Measurements from ENCODE around the gene FAM89B. TPM values are rescaled to one million over a fixed set of nuclear protein-coding genes. Genes with fewer than 3 reads are reported as not detected.
"Not testable (repeated sequence)": the region's sequence is repeated elsewhere in the genome, so short reads cannot be mapped to it uniquely, and the experiment has no call there.

FAM89B gene
- total RNA-seq = 22.3 TPM

DNA sequence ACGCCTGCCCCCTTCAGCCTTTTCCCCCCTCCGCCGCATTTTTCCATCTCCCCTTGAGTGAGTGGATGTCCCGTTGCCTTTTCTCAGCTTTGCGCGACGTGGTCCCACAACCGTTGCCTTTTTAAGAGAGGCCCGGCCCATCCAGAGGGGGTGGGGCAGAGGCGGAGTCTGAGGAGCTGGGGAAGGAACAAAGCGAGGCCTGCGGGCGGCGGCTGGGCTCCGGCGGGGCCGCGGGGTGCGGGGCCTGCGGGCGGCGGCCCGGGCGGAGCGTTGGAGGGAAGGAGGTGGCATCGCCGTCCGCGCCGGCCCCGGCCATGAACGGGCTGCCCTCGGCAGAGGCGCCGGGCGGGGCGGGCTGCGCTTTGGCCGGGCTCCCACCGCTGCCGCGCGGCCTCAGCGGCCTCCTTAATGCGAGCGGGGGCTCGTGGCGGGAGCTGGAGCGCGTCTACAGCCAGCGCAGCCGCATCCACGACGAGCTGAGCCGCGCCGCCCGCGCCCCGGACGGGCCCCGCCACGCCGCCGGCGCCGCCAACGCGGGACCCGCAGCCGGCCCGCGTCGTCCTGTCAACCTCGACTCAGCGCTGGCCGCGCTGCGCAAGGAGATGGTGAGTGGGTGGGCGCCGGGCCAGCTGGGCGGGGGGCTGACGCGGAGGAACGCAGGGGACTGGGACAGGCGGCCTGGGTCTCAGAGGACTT lies at the start of gene FAM89B:
TSS of gene FAM89B (plus strand) at position 183 of the 696 bp plus-strand sequence. CDS start at position 315, 132 bp downstream.
- DNase-seq = peak; percentile 86

DNA sequence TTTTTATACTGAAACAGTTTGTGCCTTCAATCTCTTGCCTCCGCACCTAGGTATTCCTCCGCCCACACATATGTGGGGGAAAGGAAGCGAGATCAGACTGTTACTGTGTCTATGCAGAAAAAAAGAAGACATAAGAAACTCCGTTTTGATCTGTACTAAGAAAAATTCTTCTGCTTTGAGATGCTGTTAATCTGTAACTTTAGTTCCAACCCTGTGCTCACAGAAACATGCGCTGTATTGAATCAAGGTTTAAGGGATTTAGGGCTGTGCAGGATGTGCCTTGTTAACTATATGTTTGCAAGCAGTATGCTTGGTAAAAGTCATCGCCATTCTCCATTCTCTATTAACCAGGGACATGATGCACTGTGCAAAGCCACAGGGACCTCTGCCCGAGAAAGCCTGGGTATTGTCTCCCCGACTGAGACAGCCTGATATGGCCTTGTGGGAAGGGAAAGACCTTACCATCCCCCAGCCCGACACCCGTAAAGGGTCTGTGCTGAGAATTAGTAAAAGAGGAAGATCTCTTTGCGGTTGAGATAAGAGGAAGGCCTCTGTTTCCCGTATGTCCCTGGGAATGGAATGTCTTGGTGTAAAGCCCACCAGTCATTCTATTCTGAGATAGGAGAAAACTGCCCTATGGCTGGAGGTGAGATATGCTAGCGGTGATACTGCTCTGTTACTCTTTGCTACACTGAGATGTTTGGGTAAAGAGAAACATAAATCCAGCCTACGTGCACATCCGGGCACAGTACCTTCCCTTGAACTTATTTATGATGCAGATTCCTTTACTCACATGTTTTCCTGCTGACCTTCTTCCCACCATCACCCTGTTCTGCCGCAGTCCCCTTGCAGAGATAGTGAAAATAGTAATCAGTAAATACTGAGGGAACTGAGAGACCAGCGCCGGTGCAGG lies 49.4 kb upstream of the FAM89B start:
- not testable (repeated sequence) for DNase-seq

- not testable (repeated sequence) for DNase-seq
These were observed 48.7 kb upstream of the FAM89B start for GRCh38 chr11:65523631-65523968.

DNA sequence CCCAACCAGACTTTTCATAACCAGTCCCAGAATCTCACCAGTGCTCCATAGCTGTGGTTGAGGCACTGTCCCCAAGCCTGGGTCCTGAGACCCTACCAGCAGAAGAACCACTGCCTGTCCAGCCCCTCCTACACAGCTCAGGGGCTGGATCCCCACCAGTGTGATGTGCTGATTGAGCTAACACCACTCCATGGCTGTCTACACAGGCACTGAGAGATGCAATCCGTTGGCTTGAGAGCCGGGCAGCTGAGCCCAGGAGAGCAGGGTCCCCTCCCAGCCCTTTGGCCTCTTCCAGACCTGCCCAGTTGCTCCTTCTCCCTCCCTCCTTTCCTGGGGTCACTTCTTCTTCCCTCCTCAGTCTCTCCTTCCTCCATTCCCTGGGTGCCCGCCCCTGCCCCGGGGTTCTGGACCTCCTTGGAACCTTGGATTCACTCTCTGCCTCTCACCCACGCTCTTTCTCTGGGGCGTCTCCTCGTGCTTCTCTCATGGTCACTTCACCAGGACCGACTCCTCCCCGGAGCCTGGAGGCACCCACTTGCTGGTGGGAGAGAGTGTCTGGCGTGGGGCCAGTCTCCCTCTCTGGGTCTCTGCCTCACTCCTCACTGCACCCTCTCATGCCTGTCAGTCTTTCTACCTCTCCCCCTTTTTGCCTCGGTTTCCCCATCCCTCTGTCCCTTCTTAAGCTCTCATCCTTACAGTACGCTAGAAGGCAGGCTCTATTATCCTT lies 48.2 kb upstream of the FAM89B start:
- no peak for DNase-seq

DNA sequence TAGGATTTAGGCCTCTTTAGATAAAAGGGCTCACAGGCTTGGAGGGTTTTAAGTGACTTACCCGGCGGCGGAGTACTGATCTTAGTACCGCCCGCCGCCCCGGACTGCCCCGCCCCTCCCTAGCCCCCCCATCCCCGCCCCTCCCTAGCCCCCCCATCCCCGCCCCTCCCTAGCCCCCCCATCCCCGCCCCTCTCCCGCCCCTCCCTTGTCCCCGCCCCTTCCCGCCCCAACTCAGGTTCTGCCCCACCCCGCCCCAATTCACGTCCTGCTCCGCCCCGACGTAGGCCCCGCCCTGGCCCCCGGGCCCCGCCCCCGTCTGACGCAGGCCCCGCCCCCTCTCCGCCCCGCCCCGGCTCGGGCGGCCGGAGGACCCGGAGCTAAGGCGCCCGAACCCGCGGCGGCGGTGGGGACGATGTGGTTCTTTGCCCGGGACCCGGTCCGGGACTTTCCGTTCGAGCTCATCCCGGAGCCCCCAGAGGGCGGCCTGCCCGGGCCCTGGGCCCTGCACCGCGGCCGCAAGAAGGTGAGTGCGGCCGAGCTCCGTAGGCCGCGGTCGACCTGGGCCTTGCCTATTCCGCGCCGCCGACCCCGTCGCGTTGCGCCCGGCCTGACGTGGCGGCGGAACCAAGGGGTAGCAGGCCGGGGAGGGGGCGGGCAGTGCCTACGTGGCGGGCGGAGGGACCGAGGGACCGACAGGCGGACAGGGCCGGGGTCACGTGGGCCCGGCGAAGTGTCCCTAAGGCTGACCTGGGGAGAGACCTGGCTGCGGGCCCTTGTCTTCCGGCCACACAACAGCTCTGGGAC lies 47.4 kb upstream of the FAM89B start, which contains the start of gene SCYL1:
TSS of gene SCYL1 (plus strand) at position 343 of the 805 bp plus-strand sequence. CDS start at position 414, 71 bp downstream.
- peak; percentile 84 for DNase-seq

DNA sequence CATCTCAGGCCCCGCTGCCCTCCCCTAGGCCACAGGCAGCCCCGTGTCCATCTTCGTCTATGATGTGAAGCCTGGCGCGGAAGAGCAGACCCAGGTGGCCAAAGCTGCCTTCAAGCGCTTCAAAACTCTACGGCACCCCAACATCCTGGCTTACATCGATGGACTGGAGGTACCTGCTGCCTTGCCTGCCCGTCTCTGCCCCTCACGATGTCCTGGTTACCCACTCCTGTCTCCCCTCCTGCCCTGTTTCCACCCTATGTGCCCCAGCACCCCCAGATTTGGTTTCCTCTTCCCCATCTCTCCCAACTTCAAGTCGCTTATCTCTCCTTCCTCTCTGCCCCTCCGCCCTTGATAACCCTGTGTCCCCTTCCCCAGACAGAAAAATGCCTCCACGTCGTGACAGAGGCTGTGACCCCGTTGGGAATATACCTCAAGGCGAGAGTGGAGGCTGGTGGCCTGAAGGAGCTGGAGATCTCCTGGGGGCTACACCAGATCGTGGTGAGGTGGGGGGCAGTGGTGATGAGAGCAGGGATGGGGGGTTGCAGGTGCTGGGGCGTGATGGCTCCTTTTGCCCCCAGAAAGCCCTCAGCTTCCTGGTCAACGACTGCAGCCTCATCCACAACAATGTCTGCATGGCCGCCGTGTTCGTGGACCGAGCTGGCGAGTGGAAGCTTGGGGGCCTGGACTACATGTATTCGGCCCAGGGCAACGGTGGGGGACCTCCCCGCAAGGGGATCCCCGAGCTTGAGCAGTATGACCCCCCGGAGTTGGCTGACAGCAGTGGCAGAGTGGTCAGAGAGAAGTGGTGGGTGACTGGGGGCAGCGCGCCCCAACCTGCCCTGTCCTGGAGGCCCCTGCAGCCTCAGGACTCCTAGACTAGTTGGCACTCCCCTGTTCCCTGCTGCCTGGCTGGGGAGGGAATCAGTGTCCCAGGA lies 46.5 kb upstream of the FAM89B start:
- no peak for DNase-seq

GRCh38 chr11:65526744-65527143 lies 45.6 kb upstream of the FAM89B start:
- no peak for DNase-seq

DNA sequence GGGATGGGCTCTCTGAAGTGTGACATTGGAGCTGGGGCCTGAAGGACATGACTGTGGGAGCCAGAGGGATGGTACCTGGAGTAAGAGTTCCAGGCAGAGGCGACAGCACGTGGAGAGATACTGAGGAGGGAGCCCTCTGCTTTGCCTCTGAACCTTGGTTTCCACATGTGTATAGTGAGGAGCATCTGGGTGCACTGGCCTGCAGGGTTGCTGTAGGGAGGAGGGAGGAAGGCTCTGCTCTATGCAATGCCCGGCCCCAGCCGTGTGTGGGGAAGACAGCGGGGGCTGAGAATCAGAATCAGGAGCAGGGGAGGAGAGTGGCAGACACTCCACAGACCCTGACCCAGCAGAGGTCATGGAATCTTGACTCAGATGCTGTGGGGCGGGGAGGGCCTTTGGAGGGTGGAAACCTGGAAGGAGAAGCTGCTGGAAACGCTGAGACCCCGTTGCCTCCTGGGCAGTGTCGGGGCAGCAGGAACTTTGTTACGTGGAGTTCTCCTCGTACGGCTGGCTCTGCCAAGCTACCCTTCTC lies 43.5 kb upstream of the FAM89B start:
- no peak for DNase-seq

DNA sequence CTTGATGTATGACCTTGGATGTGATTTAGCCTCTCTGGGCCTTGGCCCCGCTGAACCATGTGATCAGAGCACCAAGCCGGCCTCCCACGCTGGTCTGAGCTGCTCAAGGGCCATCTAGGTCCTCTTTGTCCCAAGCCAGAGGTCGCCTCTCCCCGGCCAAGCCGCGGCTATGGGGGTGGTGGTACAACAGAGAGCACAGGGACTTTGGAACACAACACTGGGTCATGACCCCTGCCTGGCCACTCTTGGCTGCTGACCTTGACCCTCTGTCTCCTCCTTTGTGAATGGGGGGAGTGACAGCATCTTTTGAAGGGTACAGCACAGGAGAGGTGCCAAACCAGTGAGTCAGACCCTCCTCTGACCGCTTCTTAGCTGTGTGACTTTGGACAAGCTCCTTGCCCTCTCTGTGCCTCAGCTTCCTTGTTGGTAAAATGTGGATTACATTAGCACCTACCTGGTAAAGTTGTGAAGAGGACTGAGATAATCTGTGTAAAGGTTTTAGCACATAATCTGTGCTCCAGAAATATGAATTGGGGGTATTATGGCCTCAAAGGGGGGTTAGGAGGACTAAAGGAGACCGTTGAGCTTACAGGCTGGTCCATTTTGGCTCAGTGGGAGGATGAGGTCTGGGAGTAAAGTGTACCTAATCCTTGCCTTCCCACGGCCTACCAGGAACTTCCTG lies 42.7 kb upstream of the FAM89B start:
- DNase-seq = no peak

DNA sequence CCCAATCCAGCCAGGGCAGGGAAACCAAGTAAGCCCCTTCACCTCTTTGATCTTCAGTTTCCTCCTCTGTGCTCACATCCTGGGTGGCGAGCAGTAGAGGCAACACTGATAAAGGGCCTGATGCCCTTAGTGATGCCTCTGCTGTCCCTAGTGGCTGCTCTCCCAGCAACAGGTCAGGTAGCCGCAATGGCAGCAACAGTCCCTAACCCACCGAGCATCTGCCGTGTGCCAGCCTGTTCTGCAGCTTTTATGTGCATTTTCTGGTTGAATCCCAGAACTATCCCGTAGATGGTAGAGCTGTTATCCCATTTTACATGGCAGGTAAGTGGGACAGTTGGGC lies 42.2 kb upstream of the FAM89B start:
- DNase-seq = no peak

DNA sequence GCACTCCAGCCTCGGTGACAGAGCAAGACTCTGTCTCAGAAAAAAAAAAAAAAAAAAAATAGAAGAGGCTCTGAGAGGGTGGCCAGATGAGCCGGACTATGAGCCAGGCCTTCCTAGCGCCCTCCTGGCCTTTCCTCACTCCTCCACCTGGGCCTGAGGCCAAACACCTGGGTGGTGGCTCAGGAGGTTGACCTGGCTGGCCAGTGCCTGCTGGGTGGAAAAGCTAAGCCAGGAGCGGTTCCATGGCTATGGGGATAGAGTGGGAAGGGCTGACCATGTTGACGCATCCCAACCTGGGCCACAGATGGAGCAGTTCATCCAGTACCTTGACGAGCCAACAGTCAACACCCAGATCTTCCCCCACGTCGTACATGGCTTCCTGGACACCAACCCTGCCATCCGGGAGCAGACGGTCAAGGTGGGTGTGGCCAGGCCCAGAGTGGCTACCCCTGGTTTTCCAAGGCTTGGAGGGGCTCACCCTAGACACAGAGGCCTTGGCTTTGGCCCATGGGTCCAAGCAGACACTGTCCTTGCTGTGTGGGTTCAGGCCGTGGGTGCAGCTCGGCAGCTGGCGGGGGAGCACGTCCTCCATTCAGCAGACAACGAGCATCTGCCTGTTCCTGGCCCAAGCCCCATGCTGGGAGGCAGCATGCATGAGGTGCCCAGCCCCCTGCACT lies 39.8 kb upstream of the FAM89B start:
- DNase-seq = no peak

GRCh38 chr11:65535102-65535501 lies 37.2 kb upstream of the FAM89B start:
- DNase-seq = no peak

GRCh38 chr11:65536412-65537295 lies 35.7 kb upstream of the FAM89B start:
- DNase-seq = no peak

GRCh38 chr11:65537296-65537597 lies 35.1 kb upstream of the FAM89B start:
- DNase-seq = no peak

DNA sequence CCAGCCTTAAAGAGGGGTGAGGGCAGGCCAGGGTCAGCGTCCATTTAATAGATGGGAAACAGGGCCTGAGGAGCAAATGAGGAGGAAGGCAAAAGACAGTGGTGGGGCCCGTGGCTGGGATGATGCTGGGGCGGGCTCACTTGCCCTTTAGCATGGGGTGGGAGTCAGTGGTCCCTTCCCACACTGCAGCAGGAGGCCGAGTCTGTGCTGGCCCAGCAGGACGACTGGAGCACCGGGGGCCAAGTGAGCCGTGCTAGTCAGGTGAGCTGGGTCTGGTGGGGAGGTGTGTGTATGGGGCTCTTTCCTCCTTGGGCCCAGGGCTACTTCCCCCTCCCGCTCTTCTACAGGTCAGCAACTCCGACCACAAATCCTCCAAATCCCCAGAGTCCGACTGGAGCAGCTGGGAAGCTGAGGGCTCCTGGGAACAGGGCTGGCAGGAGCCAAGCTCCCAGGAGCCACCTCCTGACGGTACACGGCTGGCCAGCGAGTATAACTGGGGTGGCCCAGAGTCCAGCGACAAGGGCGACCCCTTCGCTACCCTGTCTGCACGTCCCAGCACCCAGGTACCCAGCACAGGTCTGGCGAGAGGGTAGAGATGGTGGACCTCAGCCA lies 34.6 kb upstream of the FAM89B start:
- no peak for DNase-seq

- DNase-seq = no peak
These were observed 34.0 kb upstream of the FAM89B start for GRCh38 chr11:65538232-65538914.

All from occipital lobe (tissue), 2 donors.